K562 (cell line): ENCODE results near the gene SLC38A8. TPM values are rescaled to one million over a fixed set of nuclear protein-coding genes. Genes with fewer than 3 reads are reported as not detected.

Experiments
- CC2D1A ChIP-seq: fragments of 450-650 bp; IDR thresholded peaks from 2 replicates; pipeline ENCODE4 v1.6.1; 2017; ENCODE audit warnings: mild to moderate bottlenecking
- FOXA3 ChIP-seq, 2 experiments: fragments of 450-650 bp in 1 of 2; sonication (generic) in 1 of 2; formaldehyde crosslinking; IDR thresholded peaks in 1 of 2; conservative IDR thresholded peaks in 1 of 2; 2 replicates each; pipeline versions ENCODE4 v1.4.0 to v1.8.0; 2020 to 2022; ENCODE audit warnings: mild to moderate bottlenecking in 2 of 2, missing genetic modification reagents in 1 of 2
- MTA1 ChIP-seq: fragments of 450-650 bp; IDR thresholded peaks from 2 replicates; pipeline ENCODE4 v1.6.1; 2017; ENCODE audit warnings: borderline replicate concordance
- POLR2AphosphoS5 ChIP-seq: IDR thresholded peaks from 2 replicates; pipeline ENCODE4 v1.6.1; 2011; ENCODE audit warnings: mild to moderate bottlenecking, low read depth, low read length, moderate library complexity; ENCODE audit not compliant: control insufficient read depth, insufficient read depth
- SMC3 ChIP-seq: conservative IDR thresholded peaks from 2 replicates; pipeline ENCODE4 v1.6.1; 2011; ENCODE audit warnings: low read depth, low read length, improper control_type of control experiment; ENCODE audit not compliant: insufficient read depth
- STAG1 ChIP-seq: sonication (generic); formaldehyde crosslinking; IDR thresholded peaks from 2 replicates; pipeline ENCODE4 v1.5.0; 2020; ENCODE audit warnings: missing genetic modification reagents, borderline replicate concordance
- TEAD4 ChIP-seq, 2 experiments: sonication (generic) in 1 of 2; formaldehyde crosslinking in 1 of 2; IDR thresholded peaks; 2 replicates each; pipeline versions ENCODE4 v1.6.1 to v1.8.0; 2012 to 2022; ENCODE audit warnings: borderline replicate concordance in 1 of 2, inconsistent platforms in 1 of 2, low read length in 1 of 2, mild to moderate bottlenecking in 1 of 2, missing genetic modification reagents in 1 of 2
- YY1 ChIP-seq, 3 experiments: IDR thresholded peaks; 2 replicates each; pipeline ENCODE4 v1.6.1; 2011; ENCODE audit warnings: low read length in 2 of 3, mild to moderate bottlenecking in 2 of 3, moderate library complexity in 2 of 3, borderline replicate concordance in 1 of 3, control low read depth in 1 of 3, low read depth in 1 of 3; ENCODE audit not compliant: insufficient read depth in 3 of 3, insufficient replicate concordance in 2 of 3, control insufficient read depth in 1 of 3, insufficient read length in 1 of 3; ENCODE audit errors: extremely low read depth in 1 of 3
- ZFPM2 ChIP-seq: fragments of 250-450 bp; sonication (Bioruptor Pico); IDR thresholded peaks from 2 replicates; pipeline ENCODE4 v1.5.1; 2022; ENCODE audit warnings: mild to moderate bottlenecking
- ZNF316 ChIP-seq: fragments of 450-650 bp; IDR thresholded peaks from 2 replicates; pipeline ENCODE4 v1.6.1; 2016
- ZSCAN29 ChIP-seq: fragments of 450-650 bp; IDR thresholded peaks from 2 replicates; pipeline ENCODE4 v1.6.1; 2017
- polyA plus RNA-seq, 8 experiments: library from polyadenylated mRNA; depleted of rRNA in 4 of 8; stranded (reverse) in 5 of 8; unstranded in 3 of 8; fragments of >200 nt; fragmentation: Nextera tagmentation in 2 of 8; fragmentation: Illumina TruSeq in 1 of 8; extraction: Ambion mirVana in 2 of 8; extraction: Trizol in 1 of 8; gene quantifications; 2 replicates each; pipeline versions ENCODE4 v1.2.1 to v1.2.3, GENCODE V29; 2011 to 2014; ENCODE audit warnings: inconsistent platforms in 1 of 8, missing spikeins in 1 of 8
- total RNA-seq, 7 experiments: library from RNA; depleted of rRNA in 6 of 7; stranded (reverse); fragments of >200 nt in 6 of 7; fragmentation: Illumina TruSeq in 2 of 7; extraction: Trizol in 2 of 7; gene quantifications; 2 replicates each; pipeline versions ENCODE4 v1.2.1 to v1.2.3, GENCODE V29; 2011 to 2021; ENCODE audit warnings: low replicate concordance in 1 of 7
- TF ChIP-seq, protein P1 (sequence below), 2 experiments: fragments of 450-650 bp; formaldehyde crosslinking in 1 of 2; IDR thresholded peaks; 2 replicates each; pipeline versions ENCODE4 v1.4.0 to v1.6.1; 2014 to 2020; ENCODE audit warnings: mild to moderate bottlenecking in 2 of 2, borderline replicate concordance in 1 of 2, low read depth in 1 of 2
- TF ChIP-seq, protein P2 (sequence below): fragments of 250-450 bp; sonication (Bioruptor Pico); IDR thresholded peaks from 2 replicates; pipeline ENCODE4 v1.4.0; 2020
- TF ChIP-seq, protein P3 (sequence below), 3 experiments: IDR thresholded peaks in 2 of 3; conservative IDR thresholded peaks in 1 of 3; 2 replicates each; pipeline ENCODE4 v1.5.1; 2011 to 2012; ENCODE audit warnings: low read length in 3 of 3, mild to moderate bottlenecking in 3 of 3, control low read depth in 2 of 3, improper control_type of control experiment in 1 of 3, inconsistent platforms in 1 of 3, low read depth in 1 of 3, mixed read lengths in 1 of 3, moderate library complexity in 1 of 3; ENCODE audit not compliant: insufficient read depth in 2 of 3

Gene SLC38A8
- total and polyA plus RNA-seq, 9 of the 15 experiments (the other 6 are each of a cell fraction or from before 2014, with no cell fraction given): 0.28 TPM; not detected in 8

DNA sequence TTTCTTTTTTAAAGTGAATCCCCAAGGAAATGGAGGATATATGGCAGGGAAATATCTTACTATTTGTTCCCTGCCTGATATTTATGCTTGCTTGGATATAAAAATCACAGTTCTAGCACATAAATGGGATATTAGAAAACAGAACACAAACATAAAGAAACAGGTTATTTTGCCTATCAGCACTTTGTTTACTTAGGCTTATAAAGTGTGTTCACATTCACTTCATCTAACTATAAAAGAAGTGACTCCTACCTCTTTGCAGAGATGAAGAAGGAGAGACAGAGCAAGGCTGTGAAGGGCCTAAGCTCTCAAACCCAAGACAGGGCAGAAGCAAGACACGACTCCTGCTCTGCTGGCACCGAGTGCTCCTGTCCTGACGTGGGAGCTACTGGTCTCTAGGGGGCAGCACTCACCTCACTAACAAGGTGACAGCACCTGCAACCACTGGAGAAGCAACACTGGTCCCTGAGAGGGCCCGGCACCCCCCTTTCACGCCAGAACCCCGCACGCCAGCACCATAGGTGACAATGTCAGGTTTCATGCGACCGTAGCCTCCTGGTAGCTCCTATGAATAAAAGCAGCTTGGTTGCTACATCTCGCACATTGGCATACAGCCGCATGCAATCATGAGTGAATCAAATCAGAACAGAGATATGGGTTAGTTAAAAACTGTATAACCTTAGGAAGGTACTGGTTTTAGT, 42.1 kb upstream of the SLC38A8 start (continued):
- TF ChIP-seq, protein P1, sequence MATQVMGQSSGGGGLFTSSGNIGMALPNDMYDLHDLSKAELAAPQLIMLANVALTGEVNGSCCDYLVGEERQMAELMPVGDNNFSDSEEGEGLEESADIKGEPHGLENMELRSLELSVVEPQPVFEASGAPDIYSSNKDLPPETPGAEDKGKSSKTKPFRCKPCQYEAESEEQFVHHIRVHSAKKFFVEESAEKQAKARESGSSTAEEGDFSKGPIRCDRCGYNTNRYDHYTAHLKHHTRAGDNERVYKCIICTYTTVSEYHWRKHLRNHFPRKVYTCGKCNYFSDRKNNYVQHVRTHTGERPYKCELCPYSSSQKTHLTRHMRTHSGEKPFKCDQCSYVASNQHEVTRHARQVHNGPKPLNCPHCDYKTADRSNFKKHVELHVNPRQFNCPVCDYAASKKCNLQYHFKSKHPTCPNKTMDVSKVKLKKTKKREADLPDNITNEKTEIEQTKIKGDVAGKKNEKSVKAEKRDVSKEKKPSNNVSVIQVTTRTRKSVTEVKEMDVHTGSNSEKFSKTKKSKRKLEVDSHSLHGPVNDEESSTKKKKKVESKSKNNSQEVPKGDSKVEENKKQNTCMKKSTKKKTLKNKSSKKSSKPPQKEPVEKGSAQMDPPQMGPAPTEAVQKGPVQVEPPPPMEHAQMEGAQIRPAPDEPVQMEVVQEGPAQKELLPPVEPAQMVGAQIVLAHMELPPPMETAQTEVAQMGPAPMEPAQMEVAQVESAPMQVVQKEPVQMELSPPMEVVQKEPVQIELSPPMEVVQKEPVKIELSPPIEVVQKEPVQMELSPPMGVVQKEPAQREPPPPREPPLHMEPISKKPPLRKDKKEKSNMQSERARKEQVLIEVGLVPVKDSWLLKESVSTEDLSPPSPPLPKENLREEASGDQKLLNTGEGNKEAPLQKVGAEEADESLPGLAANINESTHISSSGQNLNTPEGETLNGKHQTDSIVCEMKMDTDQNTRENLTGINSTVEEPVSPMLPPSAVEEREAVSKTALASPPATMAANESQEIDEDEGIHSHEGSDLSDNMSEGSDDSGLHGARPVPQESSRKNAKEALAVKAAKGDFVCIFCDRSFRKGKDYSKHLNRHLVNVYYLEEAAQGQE (IDR thresholded peaks at IDR 0.05; ENCODE audit: borderline replicate concordance): peak; percentile 84
- TF ChIP-seq, protein P1 (CRISPR knock-in tag; IDR thresholded peaks at IDR 0.05; ENCODE audit: low read depth): no peak
- TF ChIP-seq ZSCAN29 (no peak), TEAD4 (IDR thresholded peaks at IDR 0.05; ENCODE audit: low read length) (no peak), TEAD4 (CRISPR knock-in tag; IDR thresholded peaks at IDR 0.05; ENCODE audit: borderline replicate concordance) (no peak), ZNF316 (peak; percentile 74), FOXA3 (CRISPR knock-in tag; conservative IDR thresholded peaks at IDR 0.05 in 1 of 2, IDR thresholded peaks at IDR 0.05 in 1 of 2) (0 out of 4 replicates have a peak, but pooled peaks of 1 of the 2 experiments have one; percentile 15), POLR2AphosphoS5 (no peak), MTA1 (no peak), YY1 (IDR thresholded peaks at IDR 0.05; ENCODE audit: borderline replicate concordance in 1 of 3, control insufficient read depth in 1 of 3, extremely low read depth in 1 of 3, insufficient read depth in 3 of 3, insufficient read length in 1 of 3, insufficient replicate concordance in 2 of 3, low read depth in 1 of 3, low read length in 2 of 3) (peak in 1 of 3 experiments; percentile 13), ZFPM2 (CRISPR knock-in tag) (no peak), SMC3 (peak; percentile 68), STAG1 (CRISPR knock-in tag) (peak; percentile 61; the same call in 1 of the 2 replicates), CC2D1A (peak; percentile 57; the same call in 1 of the 2 replicates)
- TF ChIP-seq, protein P2, sequence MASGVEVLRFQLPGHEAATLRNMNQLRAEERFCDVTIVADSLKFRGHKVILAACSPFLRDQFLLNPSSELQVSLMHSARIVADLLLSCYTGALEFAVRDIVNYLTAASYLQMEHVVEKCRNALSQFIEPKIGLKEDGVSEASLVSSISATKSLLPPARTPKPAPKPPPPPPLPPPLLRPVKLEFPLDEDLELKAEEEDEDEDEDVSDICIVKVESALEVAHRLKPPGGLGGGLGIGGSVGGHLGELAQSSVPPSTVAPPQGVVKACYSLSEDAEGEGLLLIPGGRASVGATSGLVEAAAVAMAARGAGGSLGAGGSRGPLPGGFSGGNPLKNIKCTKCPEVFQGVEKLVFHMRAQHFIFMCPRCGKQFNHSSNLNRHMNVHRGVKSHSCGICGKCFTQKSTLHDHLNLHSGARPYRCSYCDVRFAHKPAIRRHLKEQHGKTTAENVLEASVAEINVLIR (CRISPR knock-in tag): no peak
- TF ChIP-seq, protein P3, sequence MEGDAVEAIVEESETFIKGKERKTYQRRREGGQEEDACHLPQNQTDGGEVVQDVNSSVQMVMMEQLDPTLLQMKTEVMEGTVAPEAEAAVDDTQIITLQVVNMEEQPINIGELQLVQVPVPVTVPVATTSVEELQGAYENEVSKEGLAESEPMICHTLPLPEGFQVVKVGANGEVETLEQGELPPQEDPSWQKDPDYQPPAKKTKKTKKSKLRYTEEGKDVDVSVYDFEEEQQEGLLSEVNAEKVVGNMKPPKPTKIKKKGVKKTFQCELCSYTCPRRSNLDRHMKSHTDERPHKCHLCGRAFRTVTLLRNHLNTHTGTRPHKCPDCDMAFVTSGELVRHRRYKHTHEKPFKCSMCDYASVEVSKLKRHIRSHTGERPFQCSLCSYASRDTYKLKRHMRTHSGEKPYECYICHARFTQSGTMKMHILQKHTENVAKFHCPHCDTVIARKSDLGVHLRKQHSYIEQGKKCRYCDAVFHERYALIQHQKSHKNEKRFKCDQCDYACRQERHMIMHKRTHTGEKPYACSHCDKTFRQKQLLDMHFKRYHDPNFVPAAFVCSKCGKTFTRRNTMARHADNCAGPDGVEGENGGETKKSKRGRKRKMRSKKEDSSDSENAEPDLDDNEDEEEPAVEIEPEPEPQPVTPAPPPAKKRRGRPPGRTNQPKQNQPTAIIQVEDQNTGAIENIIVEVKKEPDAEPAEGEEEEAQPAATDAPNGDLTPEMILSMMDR (IDR thresholded peaks at IDR 0.05 in 2 of 3, conservative IDR thresholded peaks at IDR 0.05 in 1 of 3; ENCODE audit: insufficient read depth in 2 of 3, low read depth in 1 of 3, low read length in 3 of 3): peak; percentile 87 to 95 (median 88)
